IPS-15b (cell line): ENCODE measurements around the gene MCEMP1.

Experiments used
- H3K27me3 ChIP-seq: one replicate; pipeline ENCODE4 v1.6.1; 2013; ENCODE audit warnings: low read length; ENCODE audit not compliant: control insufficient read depth, insufficient read depth
- H3K36me3 ChIP-seq: one replicate; pipeline ENCODE4 v1.6.1; 2013; ENCODE audit warnings: low read length; ENCODE audit not compliant: control insufficient read depth, insufficient read depth
- H3K4me1 ChIP-seq: one replicate; pipeline ENCODE4 v1.6.1; 2013; ENCODE audit warnings: mild to moderate bottlenecking, low read length; ENCODE audit not compliant: control insufficient read depth, insufficient read depth
- H3K4me3 ChIP-seq: one replicate; pipeline ENCODE4 v1.5.1; 2013; ENCODE audit warnings: low read depth, low read length
- H3K9ac ChIP-seq: one replicate; pipeline ENCODE4 v1.6.1; 2013; ENCODE audit warnings: low read depth, mild to moderate bottlenecking, low read length
- H3K9me3 ChIP-seq: one replicate; pipeline ENCODE4 v1.6.1; 2013; ENCODE audit warnings: mild to moderate bottlenecking, low read length; ENCODE audit not compliant: control insufficient read depth, insufficient read depth

MCEMP1 gene

DNA sequence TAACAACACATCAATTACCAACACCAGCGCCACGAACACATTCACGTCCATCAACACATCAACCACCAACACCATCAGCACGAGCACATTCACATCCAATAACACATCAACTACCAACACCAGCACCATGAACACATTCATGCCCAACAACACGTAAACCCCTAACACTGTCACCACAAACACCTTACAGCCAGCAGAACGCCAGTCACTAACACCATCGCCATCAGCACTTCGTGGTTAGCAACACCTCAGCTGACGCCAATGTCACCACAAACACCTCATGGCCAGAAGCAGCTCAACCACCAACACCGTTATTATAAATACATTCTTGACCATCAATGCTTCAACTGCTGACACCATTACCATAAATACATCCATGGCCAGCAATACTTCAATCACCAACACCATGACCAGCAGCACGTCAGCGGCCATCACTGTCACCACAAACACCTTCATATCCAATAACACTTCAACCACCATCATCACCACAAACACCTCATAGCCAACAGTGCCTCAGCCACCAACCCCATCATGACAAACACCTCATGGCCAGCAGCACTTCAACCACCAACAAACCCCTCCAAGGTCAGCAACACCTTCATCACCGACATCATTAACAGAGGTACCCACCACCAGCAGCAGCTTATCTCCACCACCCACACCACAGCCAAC lies 15.7 kb downstream of the MCEMP1 start:
- Histone ChIP-seq H3K9me3 (no peaks in the 10 kb centered on the region), H3K4me1 (peaks cover 4% of the 10 kb centered on the region), H3K27me3 (peaks cover 4% of the 10 kb centered on the region), H3K9ac (no peak overlapping the region), H3K4me3 (no peak overlapping the region), H3K36me3 (no peaks in the 10 kb centered on the region)

DNA sequence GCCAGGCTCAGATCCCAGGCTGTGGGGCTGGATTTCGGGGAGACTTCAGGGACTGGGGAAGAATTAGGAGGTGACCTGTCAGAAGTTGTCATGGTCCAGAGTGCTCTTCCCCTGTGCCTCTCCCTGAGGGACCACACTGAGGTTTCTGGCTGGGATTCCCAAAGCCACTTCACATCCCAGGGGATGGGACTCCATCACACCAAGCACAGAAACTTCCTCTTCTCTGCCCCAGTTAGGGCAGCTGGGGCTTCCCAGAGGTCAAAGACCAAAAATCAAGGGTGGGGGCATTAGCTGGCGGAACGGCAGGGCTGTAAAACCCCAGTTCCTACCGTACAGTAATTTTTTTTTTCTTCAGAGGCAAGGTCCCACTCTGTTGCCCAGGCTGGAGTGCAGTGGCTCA lies 17.6 kb downstream of the MCEMP1 start:
- Histone ChIP-seq H3K9me3 (no peaks in the 10 kb centered on the region), H3K4me1 (peaks cover 7% of the 10 kb centered on the region), H3K36me3 (no peaks in the 10 kb centered on the region), H3K27me3 (peaks cover 8% of the 10 kb centered on the region), H3K9ac (no peak overlapping the region), H3K4me3 (no peak overlapping the region)

GRCh38 chr19:7697721-7698287 lies 20.9 kb downstream of the MCEMP1 start:
- Histone ChIP-seq H3K9me3 (no peaks in the 10 kb centered on the region), H3K27me3 (peaks cover 6% of the 10 kb centered on the region), H3K36me3 (no peaks in the 10 kb centered on the region), H3K9ac (no peak overlapping the region), H3K4me1 (peaks cover 7% of the 10 kb centered on the region), H3K4me3 (no peak overlapping the region)

GRCh38 chr19:7698583-7698982 lies 21.7 kb downstream of the MCEMP1 start:
- Histone ChIP-seq H3K4me3 (no peak overlapping the region), H3K4me1 (peaks cover 7% of the 10 kb centered on the region), H3K27me3 (peaks cover 6% of the 10 kb centered on the region)

GRCh38 chr19:7699003-7699402 lies 22.1 kb downstream of the MCEMP1 start:
- no peaks in the 10 kb centered on the region for H3K9me3 ChIP-seq
- peaks cover 6% of the 10 kb centered on the region for H3K27me3 ChIP-seq
- H3K36me3 ChIP-seq = no peaks in the 10 kb centered on the region
- peaks cover 7% of the 10 kb centered on the region for H3K4me1 ChIP-seq
- no peak overlapping the region for H3K9ac ChIP-seq
- H3K4me3 ChIP-seq = no peak overlapping the region

More at GRCh38 chr19:7698583-7698982, 21.7 kb downstream of the MCEMP1 start:
- Histone ChIP-seq H3K9ac (no peak overlapping the region), H3K9me3 (no peaks in the 10 kb centered on the region), H3K36me3 (no peaks in the 10 kb centered on the region)

GRCh38 chr19:7699417-7700401 lies 22.8 kb downstream of the MCEMP1 start:
- Histone ChIP-seq H3K4me1 (peaks cover 7% of the 10 kb centered on the region), H3K27me3 (peaks cover 4% of the 10 kb centered on the region), H3K4me3 (no peak overlapping the region), H3K36me3 (no peaks in the 10 kb centered on the region), H3K9ac (no peak overlapping the region), H3K9me3 (no peaks in the 10 kb centered on the region)

DNA sequence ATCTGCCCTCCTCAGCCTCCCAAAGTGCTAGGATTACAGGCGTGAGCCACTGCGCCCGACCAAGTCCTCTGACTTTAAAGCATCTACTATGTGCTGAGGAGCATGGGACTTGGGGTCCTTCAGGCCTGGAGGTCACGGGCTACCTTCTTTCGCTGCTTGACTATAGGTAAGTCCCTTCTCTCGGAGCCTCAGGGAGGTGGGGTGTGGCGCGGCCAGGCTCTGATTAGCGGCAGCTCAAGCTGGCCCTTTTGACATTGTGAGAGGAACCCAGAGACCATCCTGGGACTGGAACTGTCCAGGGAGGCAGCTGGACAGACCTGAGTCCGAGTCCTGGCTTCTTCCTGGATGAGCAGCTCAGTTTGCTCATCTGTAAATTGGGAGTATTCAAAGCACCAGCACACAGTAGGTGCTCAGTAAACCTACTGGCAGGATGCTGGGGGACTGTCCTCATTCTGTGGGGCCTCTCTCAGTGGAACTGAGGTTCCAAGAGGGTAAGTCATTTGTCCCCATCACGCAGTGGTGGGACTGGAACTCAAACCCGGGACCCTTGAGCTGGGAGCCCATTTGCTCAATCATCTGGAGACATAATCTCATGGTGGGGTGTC lies 24.3 kb downstream of the MCEMP1 start:
- H3K4me1 ChIP-seq = peaks cover 7% of the 10 kb centered on the region
- no peaks in the 10 kb centered on the region for H3K36me3 ChIP-seq
- H3K4me3 ChIP-seq = no peak overlapping the region
- no peaks in the 10 kb centered on the region for H3K9me3 ChIP-seq
- peaks cover 4% of the 10 kb centered on the region for H3K27me3 ChIP-seq
- no peak overlapping the region for H3K9ac ChIP-seq

- peaks cover 7% of the 10 kb centered on the region for H3K4me1 ChIP-seq
- no peaks in the 10 kb centered on the region for H3K36me3 ChIP-seq
- H3K9ac ChIP-seq = no peak within 1 kb of the TSS
- no peak within 1 kb of the TSS for H3K4me3 ChIP-seq
- H3K27me3 ChIP-seq = peaks cover 4% of the 10 kb centered on the region
- H3K9me3 ChIP-seq = no peaks in the 10 kb centered on the region
Measured at GRCh38 chr19:7701654-7702457, 25.0 kb downstream of the MCEMP1 start, which contains the start of gene FCER2. Gene FCER2, minus strand, starts transcription at chr19:7702131. Its CDS starts 2,371 bp downstream, at chr19:7699760.

GRCh38 chr19:7703332-7703731 lies 26.4 kb downstream of the MCEMP1 start:
- Histone ChIP-seq H3K9ac (no peak overlapping the region), H3K36me3 (no peaks in the 10 kb centered on the region), H3K4me3 (no peak overlapping the region), H3K4me1 (peaks cover 4% of the 10 kb centered on the region), H3K9me3 (no peaks in the 10 kb centered on the region), H3K27me3 (peaks cover 4% of the 10 kb centered on the region)

DNA sequence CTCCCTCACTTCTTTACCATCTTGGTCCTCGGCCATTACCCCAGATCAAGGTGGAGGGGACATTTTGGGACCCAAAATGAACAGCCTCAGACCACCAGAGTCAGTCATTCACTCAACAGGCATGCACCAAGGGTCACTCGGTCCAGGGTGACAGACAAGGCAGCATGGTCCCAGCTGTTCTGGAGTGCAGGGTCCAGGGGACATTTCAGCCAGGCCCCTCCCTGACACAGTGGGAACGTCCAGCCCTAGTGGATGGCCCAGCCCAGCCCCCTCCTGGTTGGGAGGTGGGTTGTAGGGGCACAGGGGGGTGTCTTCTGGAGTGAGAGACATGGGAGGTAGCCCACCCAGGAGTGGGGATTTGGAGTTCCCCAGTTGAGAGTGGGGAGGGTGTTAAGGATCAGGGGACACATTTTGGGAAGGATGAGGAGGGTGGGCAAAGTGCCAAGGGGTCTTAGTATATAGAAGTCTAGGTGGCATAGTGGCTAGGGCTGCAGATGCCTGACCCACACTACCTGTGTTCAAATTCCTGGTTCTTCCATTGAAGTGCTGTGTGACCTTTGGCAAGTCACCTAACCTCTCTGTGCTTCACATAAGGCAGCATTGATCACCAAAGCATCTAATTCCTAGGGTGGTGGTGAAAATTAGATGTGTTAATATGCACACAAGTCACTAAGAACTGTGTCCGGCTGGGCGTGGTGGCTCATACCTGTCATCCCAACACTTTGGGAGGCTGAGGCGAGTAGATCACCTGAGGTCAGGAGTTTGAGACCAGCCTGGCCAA lies 27.6 kb downstream of the MCEMP1 start:
- Histone ChIP-seq H3K4me1 (no peaks in the 10 kb centered on the region), H3K9ac (no peak overlapping the region), H3K36me3 (no peaks in the 10 kb centered on the region), H3K27me3 (no peaks in the 10 kb centered on the region), H3K4me3 (no peak overlapping the region), H3K9me3 (no peaks in the 10 kb centered on the region)
